Peyer's patch (tissue), 4 donors: ENCODE measurements around the gene RGS13. TPM values are rescaled to one million over a fixed set of nuclear protein-coding genes. Genes with fewer than 3 reads are reported as not detected.

ENCODE experiments used
- DNase-seq, 3 donors: peaks; one replicate each; pipeline ENCODE4 v3.0.0-alpha.2; 2017 to 2019
- H3K27ac ChIP-seq, 4 donors: fragments of 200-600 bp; sonication (generic); one replicate each; pipeline ENCODE4 v1.5.1; 2016 to 2019
- H3K27me3 ChIP-seq, 2 donors: fragments of 200-600 bp; sonication (generic); one replicate each; pipeline ENCODE4 v1.5.1; 2019
- H3K36me3 ChIP-seq, 3 donors: fragments of 200-600 bp; sonication (generic); one replicate each; pipeline ENCODE4 v1.5.1; 2016 to 2019
- H3K4me1 ChIP-seq, 4 donors: fragments of 200-600 bp; sonication (generic); one replicate each; pipeline ENCODE4 v1.5.1; 2016 to 2019
- H3K4me3 ChIP-seq, 4 donors: fragments of 200-600 bp; sonication (generic); 1 replicate in 3 of 4; 2 replicates in 1 of 4; pipeline ENCODE4 v1.5.1; 2016 to 2019; ENCODE audit warnings: mild to moderate bottlenecking in 1 of 4
- H3K9me3 ChIP-seq, 4 donors: fragments of 200-600 bp; sonication (generic); one replicate each; pipeline ENCODE4 v1.5.1; 2016 to 2019; ENCODE audit warnings: mild to moderate bottlenecking in 1 of 4
- POLR2A ChIP-seq, 2 donors: fragments of 450-650 bp; IDR thresholded peaks; one replicate each; pipeline ENCODE4 v1.5.1; 2017; ENCODE audit warnings: antibody characterized with exemption in 2 of 2, mild to moderate bottlenecking in 2 of 2, moderate library complexity in 2 of 2
- total RNA-seq, 4 donors: library from RNA; depleted of rRNA; stranded (reverse); fragments of >200 nt; gene quantifications; one replicate each; pipeline ENCODE4 v1.1.0, GENCODE V29; 2016
- TF ChIP-seq, protein P1 (sequence below), 6 experiments: fragments of 450-650 bp in 4 of 6; fragments of 200-600 bp in 2 of 6; sonication (generic) in 1 of 6; IDR thresholded peaks; one replicate each; pipeline ENCODE4 v1.5.1; 2017 to 2019; ENCODE audit warnings: antibody characterized with exemption in 6 of 6, mild to moderate bottlenecking in 3 of 6, moderate library complexity in 1 of 6

Gene RGS13
- total RNA-seq, 4 donors from 2014 or later: 3.1 to 11.9 (median 6.6) TPM; not detected in 1

DNA sequence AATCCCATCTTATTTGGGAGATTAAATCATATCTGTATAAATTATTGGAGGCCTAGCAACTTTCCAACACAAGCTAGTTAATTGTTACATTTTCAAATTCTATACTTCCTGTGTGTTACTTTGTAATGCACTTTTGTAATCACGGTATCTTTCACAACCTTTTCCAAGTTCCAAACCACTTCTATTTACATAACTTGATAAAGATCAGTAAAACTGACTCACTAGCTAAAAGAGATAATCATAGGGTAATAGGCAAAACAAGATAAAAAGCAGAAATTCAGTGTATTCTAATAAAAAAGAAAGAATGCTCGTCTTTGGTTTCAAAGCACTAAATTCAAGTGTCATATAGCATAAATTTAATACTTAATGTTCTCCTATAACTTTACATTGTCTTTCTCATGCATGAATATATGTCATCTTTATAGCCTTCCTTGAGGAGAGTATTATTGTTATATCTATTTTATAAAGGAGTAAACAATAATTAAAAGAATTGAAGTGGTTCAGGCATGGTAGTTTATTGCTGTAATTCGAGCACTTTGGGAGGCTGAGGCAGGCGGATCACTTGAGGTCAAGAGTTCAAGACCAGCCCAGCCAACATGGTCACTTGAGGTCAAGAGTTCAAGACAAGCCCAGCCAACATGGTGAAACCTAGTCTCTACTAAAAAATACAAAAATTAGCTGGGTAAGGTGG, 66.4 kb downstream of the RGS13 start:
- TF ChIP-seq, protein P1, sequence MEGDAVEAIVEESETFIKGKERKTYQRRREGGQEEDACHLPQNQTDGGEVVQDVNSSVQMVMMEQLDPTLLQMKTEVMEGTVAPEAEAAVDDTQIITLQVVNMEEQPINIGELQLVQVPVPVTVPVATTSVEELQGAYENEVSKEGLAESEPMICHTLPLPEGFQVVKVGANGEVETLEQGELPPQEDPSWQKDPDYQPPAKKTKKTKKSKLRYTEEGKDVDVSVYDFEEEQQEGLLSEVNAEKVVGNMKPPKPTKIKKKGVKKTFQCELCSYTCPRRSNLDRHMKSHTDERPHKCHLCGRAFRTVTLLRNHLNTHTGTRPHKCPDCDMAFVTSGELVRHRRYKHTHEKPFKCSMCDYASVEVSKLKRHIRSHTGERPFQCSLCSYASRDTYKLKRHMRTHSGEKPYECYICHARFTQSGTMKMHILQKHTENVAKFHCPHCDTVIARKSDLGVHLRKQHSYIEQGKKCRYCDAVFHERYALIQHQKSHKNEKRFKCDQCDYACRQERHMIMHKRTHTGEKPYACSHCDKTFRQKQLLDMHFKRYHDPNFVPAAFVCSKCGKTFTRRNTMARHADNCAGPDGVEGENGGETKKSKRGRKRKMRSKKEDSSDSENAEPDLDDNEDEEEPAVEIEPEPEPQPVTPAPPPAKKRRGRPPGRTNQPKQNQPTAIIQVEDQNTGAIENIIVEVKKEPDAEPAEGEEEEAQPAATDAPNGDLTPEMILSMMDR (IDR thresholded peaks at IDR 0.05): no peak
- no peak for TF ChIP-seq POLR2A (IDR thresholded peaks at IDR 0.05)
- Histone ChIP-seq H3K27ac (no peak overlapping the region), H3K36me3 (no peaks in the 10 kb centered on the region), H3K27me3 (no peaks in the 10 kb centered on the region), H3K4me1 (peaks cover 0 to 25% (median 1%) of the 10 kb centered on the region in 4 donors), H3K4me3 (no peak overlapping the region), H3K9me3 (no peaks in the 10 kb centered on the region)
- DNase-seq: no peak

DNA sequence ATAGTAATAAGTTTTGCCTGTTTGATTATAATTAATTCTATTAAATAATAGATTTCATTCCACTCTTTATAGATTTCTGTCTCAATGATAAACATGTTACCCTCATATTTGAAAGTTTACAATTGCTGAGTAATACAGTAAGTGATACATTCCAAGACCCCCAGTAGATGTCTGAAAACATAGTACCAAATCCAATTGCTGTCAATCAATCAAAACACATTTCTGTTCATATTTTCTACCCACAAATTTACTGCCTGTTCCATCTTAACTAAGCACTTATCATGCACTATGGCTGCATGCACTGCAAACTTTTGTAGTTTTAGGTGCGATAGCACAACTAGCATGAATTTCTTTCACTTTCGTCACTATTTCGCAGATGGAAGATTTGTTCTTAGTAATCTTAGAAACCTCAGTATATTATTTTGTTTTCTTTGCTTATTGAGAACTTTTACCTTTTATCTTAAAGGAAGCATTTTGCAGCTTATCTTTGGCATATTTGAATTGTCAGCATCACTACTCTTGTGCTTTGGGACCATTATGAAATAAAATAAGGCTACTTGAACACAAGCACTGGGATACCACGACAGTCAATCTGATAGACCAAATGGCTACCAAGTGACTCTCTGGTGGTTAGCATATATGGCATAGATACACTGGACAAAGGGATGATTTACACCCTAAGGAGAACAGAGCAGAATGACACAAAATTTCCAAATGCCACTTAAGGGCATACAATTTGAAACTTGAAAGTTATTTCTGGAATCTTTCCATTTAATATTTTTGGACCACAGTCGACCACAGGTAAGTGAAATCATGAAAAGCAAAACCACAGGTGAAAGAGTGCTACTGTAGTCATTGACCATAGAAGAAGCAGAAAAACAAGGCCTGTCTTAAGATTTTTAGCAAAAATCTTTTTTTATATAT, 67.6 kb downstream of the RGS13 start:
- Histone ChIP-seq H3K27ac (no peak overlapping the region), H3K27me3 (no peaks in the 10 kb centered on the region)
- TF ChIP-seq POLR2A (IDR thresholded peaks at IDR 0.05): no peak
- TF ChIP-seq, protein P1 (IDR thresholded peaks at IDR 0.05): no peak

DNA sequence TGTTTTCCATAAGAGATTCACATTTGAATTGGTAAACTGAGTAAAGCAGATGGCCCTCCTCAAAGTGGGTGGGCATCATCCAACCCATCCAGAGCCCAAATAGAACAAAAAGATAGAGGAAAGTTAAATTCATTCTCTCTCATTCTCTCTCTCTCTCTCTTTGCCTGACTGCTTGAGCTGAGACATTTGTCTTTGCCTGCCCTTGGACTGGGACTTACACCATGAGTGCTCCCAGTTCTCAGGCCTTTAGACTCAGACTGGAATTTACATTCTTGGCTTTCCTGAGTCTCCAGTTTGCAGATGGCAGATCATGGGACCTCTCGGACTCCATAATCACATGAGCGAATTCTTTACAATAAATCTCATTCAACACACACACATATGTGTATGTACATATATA, 69.6 kb downstream of the RGS13 start:
- peaks cover 0 to 24% (median 1%) of the 10 kb centered on the region in 4 donors for H3K4me1 ChIP-seq
- H3K27ac ChIP-seq: no peak overlapping the region
- no peaks in the 10 kb centered on the region for H3K36me3 ChIP-seq
- H3K27me3 ChIP-seq: no peaks in the 10 kb centered on the region
- no peak overlapping the region for H3K4me3 ChIP-seq
- no peaks in the 10 kb centered on the region for H3K9me3 ChIP-seq
- DNase-seq: no peak
- TF ChIP-seq, protein P1 (IDR thresholded peaks at IDR 0.05): no peak
- no peak for TF ChIP-seq POLR2A (IDR thresholded peaks at IDR 0.05)

More for the DNA sequence above, 67.6 kb downstream of the RGS13 start:
- Histone ChIP-seq H3K4me3 (no peak overlapping the region), H3K4me1 (peaks cover 0 to 25% (median 1%) of the 10 kb centered on the region in 4 donors), H3K36me3 (no peaks in the 10 kb centered on the region), H3K9me3 (no peaks in the 10 kb centered on the region)
- DNase-seq: no peak

DNA sequence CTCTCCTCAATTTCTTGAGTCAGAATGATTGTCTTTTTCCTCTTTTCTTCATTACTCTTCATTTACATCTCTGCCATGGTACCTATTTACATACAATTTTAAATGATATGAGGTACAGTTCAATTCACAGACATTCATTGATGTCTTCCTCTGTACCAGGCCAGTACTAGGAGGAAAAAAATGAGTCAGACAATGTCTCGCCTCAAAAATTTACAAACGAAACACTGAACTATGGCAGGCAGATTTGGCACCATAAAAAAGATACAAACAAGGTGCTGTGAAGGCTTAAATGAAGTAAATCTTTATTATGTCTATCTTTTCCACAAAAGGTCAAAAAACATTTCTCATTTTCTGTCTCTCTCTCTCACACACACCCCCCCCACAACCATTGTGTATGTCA, 71.0 kb downstream of the RGS13 start:
- H3K27ac ChIP-seq: no peak overlapping the region
- H3K4me3 ChIP-seq: no peak overlapping the region
- no peak for DNase-seq
- H3K9me3 ChIP-seq: no peaks in the 10 kb centered on the region
- H3K36me3 ChIP-seq: no peaks in the 10 kb centered on the region
- peaks cover 0 to 12% (median under 1%) of the 10 kb centered on the region in 4 donors for H3K4me1 ChIP-seq
- no peaks in the 10 kb centered on the region for H3K27me3 ChIP-seq
- TF ChIP-seq POLR2A (IDR thresholded peaks at IDR 0.05): no peak
- TF ChIP-seq, protein P1 (IDR thresholded peaks at IDR 0.05): no peak

DNA sequence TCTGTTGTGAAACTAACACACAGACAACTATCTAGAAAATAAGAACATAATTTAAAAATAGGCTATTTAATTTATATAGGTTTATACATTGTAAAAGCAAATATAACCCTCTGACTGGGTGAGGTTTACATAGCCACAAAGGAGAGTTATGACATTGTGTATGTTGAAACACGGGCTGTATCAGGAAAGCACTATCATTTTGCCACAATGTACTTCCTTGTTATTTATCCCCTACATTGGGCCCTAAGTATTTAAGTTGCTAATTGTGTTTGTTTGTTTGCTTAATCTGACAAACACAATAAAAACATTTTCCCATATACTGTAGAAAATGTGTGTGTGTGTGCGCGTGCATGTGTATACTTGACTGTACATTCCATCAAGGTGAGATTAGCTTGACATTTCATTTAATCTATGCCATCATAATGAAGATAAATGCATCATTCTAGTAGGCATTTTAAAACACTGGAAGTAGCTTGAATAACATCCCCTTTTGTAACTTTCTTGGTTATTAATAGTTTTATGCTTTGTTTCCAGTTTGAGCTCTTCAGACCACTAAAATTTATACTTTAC, 72.1 kb downstream of the RGS13 start:
- H3K36me3 ChIP-seq: no peaks in the 10 kb centered on the region
- no peaks in the 10 kb centered on the region for H3K9me3 ChIP-seq
- H3K4me3 ChIP-seq: no peak overlapping the region
- no peaks in the 10 kb centered on the region for H3K27me3 ChIP-seq
- no peak for TF ChIP-seq POLR2A (IDR thresholded peaks at IDR 0.05)
- peaks cover 0 to under 1% (median 0%) of the 10 kb centered on the region in 4 donors for H3K4me1 ChIP-seq
- no peak overlapping the region for H3K27ac ChIP-seq
- no peak for DNase-seq
